ENCODE results near the gene ZYG11B. TPM values are rescaled to one million over a fixed set of nuclear protein-coding genes. Genes with fewer than 3 reads are reported as not detected.
A peak's percentile ranks its signal among the peaks of the same experiment; 100 is the strongest.
"Not testable (repeated sequence)": the region's sequence is repeated elsewhere in the genome, so short reads cannot be mapped to it uniquely, and the experiment has no call there.

Gene ZYG11B
- total RNA-seq, 1 donor from 2014 or later, result 33.0 TPM

GRCh38 chr1:52706941-52707926, 19.0 kb upstream of the ZYG11B start:
- no peak for DNase-seq (ENCODE audit: low spot score)

GRCh38 chr1:52707927-52708655, 18.2 kb upstream of the ZYG11B start:
- no peak for DNase-seq (ENCODE audit: low spot score)

DNA sequence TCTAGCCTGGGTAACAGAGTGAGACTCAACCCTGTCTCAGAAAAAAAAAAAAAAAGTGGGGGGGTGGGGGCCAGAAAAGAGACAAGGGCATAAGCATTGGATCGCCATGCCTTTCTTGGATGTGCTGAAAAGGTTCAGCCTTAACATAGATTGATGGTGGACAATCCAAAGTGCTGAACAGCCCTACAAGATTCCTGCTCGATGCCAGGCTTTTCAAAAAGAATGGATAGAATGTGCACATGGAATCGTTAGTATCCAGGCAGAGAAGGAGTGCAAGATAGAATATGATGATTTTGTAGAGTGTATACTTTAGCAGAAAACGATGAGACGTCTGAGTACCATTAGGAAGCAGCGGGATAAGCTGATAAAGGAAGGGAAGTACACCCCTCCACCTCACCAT, 17.2 kb upstream of the ZYG11B start:
- no peak for DNase-seq (ENCODE audit: low spot score)

DNA sequence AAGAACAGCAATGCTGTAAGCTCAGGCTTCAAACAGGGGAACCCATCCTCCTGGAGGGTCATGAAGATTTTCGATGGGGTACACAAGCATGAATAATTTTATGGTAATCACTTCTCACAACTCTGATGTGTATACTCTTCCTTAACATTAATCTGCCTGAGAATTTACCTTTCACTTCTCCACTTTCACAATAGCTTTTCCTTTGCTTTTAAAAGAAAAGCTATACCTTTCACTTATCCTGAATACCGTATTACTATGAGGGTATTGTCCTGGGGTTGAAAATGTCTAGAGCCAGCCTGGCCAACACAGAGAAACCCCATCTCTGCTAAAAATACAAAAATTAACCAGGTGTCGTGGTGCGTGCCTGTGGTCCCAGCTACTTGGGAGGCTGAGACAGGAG, 12.7 kb upstream of the ZYG11B start:
- DNase-seq (ENCODE audit: low spot score), result peak; percentile 6

DNA sequence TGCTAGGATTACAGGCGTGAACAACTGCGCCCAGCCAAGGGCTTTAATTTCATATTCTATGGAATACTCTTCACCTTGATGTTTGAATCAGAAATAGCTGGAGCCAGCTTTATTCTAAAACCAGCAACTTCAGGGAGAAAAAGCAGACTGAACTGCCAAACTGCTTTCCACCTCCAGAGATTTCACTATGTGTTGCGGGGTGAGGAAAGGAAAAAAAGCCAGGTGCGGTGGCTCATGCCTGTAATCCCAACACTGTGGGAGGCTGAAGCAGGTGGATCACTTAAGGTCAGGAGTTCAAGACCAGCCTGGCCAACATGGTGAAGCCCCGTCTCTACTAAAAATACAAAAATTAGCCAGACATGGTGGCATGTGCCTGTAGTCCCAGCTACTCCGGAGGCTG, 11.0 kb upstream of the ZYG11B start:
- peak; percentile 8 for DNase-seq (ENCODE audit: low spot score)

- peak; percentile 55 for DNase-seq (ENCODE audit: low spot score)
Observed at GRCh38 chr1:52723260-52723659, 3.0 kb upstream of the ZYG11B start.

DNA sequence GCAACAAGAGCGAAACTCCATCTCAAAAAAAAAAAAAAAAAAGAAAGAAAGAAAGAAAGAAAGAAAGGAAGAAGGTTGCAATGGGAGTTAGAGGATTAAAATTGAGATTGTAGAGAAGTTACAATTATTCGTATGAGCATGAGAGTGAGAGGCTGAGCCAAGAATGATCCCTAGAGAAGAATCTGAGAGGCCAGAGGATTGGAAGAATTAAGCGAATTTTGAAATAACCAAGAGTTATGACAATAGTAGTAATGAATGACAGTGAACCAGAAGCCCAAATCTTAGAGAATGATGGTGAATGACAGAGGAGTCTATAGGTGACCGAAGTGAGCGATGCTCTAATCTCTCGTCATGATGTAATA, 369 bp upstream of the ZYG11B start:
- DNase-seq (ENCODE audit: low spot score), result no peak

DNA sequence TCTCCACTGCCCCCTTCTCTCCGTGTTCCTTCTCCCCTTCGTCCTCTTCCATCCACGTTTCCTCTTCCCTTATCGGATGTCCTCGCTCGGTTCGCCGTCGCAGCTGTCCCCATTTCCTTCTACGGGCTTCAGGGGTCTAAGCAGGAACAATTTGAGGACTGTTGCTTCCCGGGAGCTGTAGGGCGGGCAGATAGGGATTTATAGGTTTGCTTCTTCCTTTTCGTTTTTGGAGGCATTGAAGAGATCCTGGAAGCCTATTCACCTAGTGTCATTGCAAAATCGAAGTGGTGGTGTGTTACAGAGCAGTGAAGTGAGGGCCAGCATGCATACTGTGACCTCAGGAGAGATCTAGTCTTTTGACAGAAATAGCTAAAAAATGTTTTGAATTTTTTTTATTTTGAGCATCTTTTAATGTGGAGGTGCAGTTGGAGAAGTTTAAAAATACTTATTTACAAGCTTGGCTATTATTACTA, 897 bp downstream of the ZYG11B start:
- DNase-seq (ENCODE audit: low spot score), result peak; percentile 81

- DNase-seq (ENCODE audit: low spot score), result peak; percentile 5
Observed at GRCh38 chr1:52727956-52728656, 1.9 kb downstream of the ZYG11B start.

- DNase-seq (ENCODE audit: low spot score), result peak; percentile 8
Observed at GRCh38 chr1:52733368-52733767, 7.1 kb downstream of the ZYG11B start.

DNA sequence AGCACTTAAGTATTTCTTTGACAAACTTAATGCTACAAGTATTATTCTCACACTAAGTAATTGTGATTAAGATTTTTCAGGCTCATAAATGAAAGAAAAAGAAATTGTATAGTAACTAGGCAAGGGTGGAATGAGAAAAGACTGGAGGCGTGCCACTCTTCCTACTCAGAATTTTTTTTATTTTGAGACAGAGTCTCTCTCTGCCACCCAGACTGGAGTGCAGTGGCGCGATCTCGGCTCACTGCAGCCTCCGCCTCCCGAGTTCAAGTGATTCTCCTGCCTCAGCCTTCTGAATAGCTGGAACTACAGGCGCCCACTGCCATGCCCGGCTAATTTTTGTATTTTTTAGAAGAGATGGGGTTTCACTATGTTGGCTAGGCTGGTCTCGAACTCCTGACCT, 9.1 kb downstream of the ZYG11B start:
- DNase-seq (ENCODE audit: low spot score), result not testable (repeated sequence)

GRCh38 chr1:52738148-52738547, 11.9 kb downstream of the ZYG11B start:
- peak; percentile 41 for DNase-seq (ENCODE audit: low spot score)

GRCh38 chr1:52738893-52739292, 12.6 kb downstream of the ZYG11B start:
- DNase-seq (ENCODE audit: low spot score), result no peak

- DNase-seq (ENCODE audit: low spot score), result no peak
Observed at GRCh38 chr1:52739699-52740467, 13.6 kb downstream of the ZYG11B start.

GRCh38 chr1:52741259-52741658, 15.0 kb downstream of the ZYG11B start:
- no peak for DNase-seq (ENCODE audit: low spot score)

DNA sequence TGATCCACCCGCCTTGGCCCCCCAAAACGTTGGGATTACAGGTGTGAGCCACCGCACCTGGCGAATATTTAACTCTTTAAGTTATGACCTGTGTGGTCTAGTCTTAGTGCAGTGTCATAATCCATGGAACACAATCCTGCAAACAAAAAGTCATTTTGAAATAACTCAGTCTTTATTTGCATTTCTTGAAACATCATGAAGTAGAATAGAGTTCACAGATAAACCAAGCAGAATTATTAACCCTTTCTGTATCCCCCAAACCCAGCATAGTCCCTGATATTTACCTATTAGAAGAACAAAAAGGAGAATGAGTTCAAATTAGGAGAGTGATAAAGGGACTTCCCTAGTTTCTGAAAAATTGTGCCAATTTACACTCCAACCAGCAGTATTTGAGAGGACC, 19.9 kb downstream of the ZYG11B start:
- DNase-seq (ENCODE audit: low spot score), result no peak

- DNase-seq (ENCODE audit: low spot score), result no peak
Observed at GRCh38 chr1:52747450-52747849, 21.2 kb downstream of the ZYG11B start.

GRCh38 chr1:52748119-52748518, 21.9 kb downstream of the ZYG11B start:
- DNase-seq (ENCODE audit: low spot score), result no peak

DNA sequence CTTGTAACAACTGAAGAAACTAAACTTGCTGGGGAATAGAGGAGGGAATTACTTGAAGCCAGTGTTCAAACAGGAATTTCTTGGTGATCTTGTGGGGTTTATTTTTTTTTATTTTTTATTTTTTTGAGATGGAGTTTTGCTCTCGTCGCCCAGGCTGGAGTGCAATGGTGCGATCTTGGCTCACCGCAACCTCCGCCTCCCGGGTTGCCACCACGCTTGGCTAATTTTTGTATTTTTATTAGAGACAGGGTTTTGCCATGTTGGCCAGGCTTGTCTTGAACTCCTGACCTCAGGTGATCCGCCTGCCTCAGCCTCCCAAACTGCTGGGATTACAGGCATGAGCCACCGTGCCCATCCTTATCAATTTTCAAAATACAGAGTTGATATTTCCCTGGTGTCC, 23.2 kb downstream of the ZYG11B start:
- not testable (repeated sequence) for DNase-seq (ENCODE audit: low spot score)

DNA sequence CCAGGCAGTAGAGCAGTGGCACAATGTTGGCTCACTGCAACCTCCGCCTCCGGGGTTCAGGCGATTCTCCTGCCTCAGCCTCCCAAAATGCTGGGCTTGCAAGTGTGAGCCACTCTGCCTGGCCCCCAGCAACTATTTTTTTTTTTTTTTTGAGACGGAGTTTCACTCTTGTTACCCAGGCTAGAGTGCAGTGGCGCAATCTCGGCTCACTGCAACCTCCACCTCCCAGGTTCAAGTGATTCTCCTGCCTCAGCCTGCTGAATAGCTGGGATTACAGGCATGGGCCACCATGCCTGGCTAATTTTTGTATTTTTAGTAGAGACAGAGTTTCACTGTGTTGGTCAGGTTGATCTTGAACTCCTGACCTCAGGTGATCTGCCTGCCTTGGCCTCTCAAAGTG, 23.9 kb downstream of the ZYG11B start:
- not testable (repeated sequence) for DNase-seq (ENCODE audit: low spot score)
